Measurements from ENCODE around the gene NFATC2. TPM values are rescaled to one million over a fixed set of nuclear protein-coding genes. Genes with fewer than 3 reads are reported as not detected.

NFATC2 gene
- total RNA-seq, 1 experiment from 2014 or later = 0.61 TPM

DNA sequence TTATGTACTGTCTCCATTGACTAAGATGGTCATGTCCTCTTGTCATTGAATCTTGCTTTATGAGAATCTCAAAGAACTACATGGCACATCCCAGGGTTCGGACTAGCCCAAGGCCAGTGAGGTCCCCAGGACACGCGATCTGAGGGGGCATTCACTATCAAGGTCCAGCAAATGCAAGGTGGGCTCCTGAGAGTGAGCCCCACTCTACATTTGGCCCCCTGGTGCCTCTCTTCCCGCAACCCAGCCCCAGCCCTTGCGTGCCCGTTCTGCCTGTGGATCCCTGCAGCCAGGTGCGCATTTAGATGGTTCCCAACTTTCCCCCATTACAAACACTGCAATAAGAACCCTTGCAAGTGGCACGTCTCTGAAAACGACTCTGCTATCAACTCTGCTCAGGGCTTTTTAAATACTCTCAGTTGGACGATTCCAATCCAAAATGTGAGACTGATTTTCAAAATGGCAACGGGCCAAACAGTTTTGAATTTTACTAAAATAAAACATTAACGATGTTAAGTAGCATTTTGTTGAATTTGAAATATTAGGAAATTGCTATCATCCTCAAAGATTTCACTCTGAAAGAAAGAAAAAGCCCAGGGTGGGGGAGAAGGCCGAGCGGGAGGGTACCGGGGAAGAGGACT, 59.6 kb downstream of the NFATC2 start:
- Mint-ChIP-seq H3K36me3 (ENCODE audit: insufficient read depth in 1 of 3, low read depth in 3 of 3) (peaks cover 0 to 2% (median 0%) of the 10 kb centered on the region in 3 experiments; a peak in 1 of 7 replicates), H3K9me3 (no peaks in the 10 kb centered on the region), H3K4me3 (no peak overlapping the region), H3K4me1 (peaks cover 9 to 11% of the 10 kb centered on the region in 2 experiments), H3K27me3 (ENCODE audit: low read depth) (peaks cover 2% of the 10 kb centered on the region; the same call in 1 of the 2 replicates), H3K27ac (no peak overlapping the region)
- no peak overlapping the region for H3K9ac ChIP-seq (ENCODE audit: extremely low read depth, insufficient read length, low read length)
- H2BK120ac ChIP-seq (ENCODE audit: low read depth, low read length, poor library complexity, severe bottlenecking) = no peak overlapping the region
- DNase-seq = no peak
- H3K56ac ChIP-seq (ENCODE audit: insufficient read length, low read depth, low read length) = no peak overlapping the region
- no CpG with 5 or more reads among the region's 15 CpGs for WGBS (ENCODE audit: extremely low coverage, insufficient read length, low lambda C conversion rate)
- H2AK5ac ChIP-seq (ENCODE audit: insufficient read length, low read length) = no peak overlapping the region
- H3K27me3 ChIP-seq (ENCODE audit: insufficient read depth, low read length) = no peaks in the 10 kb centered on the region
- H3K14ac ChIP-seq (ENCODE audit: insufficient read depth, low read length) = no peak overlapping the region
- no peak overlapping the region for H3K27ac ChIP-seq (ENCODE audit: insufficient read length, low read depth, low read length)
- H4K8ac ChIP-seq (replicated peaks; ENCODE audit: insufficient read length, low read depth, low read length) = no peak overlapping the region
- H3K9me3 ChIP-seq (ENCODE audit: control insufficient read depth, low read depth, low read length) = no peaks in the 10 kb centered on the region
- TF ChIP-seq, protein P1, sequence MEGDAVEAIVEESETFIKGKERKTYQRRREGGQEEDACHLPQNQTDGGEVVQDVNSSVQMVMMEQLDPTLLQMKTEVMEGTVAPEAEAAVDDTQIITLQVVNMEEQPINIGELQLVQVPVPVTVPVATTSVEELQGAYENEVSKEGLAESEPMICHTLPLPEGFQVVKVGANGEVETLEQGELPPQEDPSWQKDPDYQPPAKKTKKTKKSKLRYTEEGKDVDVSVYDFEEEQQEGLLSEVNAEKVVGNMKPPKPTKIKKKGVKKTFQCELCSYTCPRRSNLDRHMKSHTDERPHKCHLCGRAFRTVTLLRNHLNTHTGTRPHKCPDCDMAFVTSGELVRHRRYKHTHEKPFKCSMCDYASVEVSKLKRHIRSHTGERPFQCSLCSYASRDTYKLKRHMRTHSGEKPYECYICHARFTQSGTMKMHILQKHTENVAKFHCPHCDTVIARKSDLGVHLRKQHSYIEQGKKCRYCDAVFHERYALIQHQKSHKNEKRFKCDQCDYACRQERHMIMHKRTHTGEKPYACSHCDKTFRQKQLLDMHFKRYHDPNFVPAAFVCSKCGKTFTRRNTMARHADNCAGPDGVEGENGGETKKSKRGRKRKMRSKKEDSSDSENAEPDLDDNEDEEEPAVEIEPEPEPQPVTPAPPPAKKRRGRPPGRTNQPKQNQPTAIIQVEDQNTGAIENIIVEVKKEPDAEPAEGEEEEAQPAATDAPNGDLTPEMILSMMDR (conservative IDR thresholded peaks at IDR 0.05) = no peak
- H3K23ac ChIP-seq (ENCODE audit: insufficient read length, low read depth, low read length) = no peak overlapping the region
- H3K4ac ChIP-seq (ENCODE audit: low read depth, low read length) = no peak overlapping the region
- no peak overlapping the region for H3T11ph ChIP-seq (ENCODE audit: low read length)
- H4K91ac ChIP-seq (ENCODE audit: insufficient read length, low read depth, low read length) = no peak overlapping the region
- no peak overlapping the region for H2BK20ac ChIP-seq (ENCODE audit: low read depth, low read length, poor library complexity, severe bottlenecking)
- H3K4me2 ChIP-seq (ENCODE audit: insufficient read depth, insufficient read length, low read length) = no peak overlapping the region
- H2BK12ac ChIP-seq (ENCODE audit: insufficient read length, low read depth, low read length) = no peak overlapping the region
- H3K79me2 ChIP-seq (ENCODE audit: insufficient read depth, low read length) = no peaks in the 10 kb centered on the region
- no peak overlapping the region for H2BK15ac ChIP-seq (ENCODE audit: low read depth, low read length)
- no peak overlapping the region for H2BK5ac ChIP-seq (ENCODE audit: insufficient read length, low read length)
- H3K18ac ChIP-seq (ENCODE audit: insufficient read length, low read depth, low read length) = no peak overlapping the region
- no peak overlapping the region for H4K5ac ChIP-seq (ENCODE audit: insufficient read length, low read depth, low read length)
- no peaks in the 10 kb centered on the region for H4K20me1 ChIP-seq (ENCODE audit: control insufficient read depth, insufficient read depth, insufficient read length)
- 0 out of 2 replicates have a peak, but pooled peaks cover 2% of the 10 kb centered on the region for H3K4me1 ChIP-seq (ENCODE audit: insufficient read depth, low read length)
- no peaks in the 10 kb centered on the region for H3K23me2 ChIP-seq (ENCODE audit: insufficient read length, low read depth, low read length, poor library complexity, severe bottlenecking)
- no peak overlapping the region for H2AFZ ChIP-seq (ENCODE audit: low read length)
- no peaks in the 10 kb centered on the region for H3K79me1 ChIP-seq (ENCODE audit: insufficient read depth, low read depth, low read length, poor library complexity, severe bottlenecking)
